GM21423 (cell line): ENCODE data around the gene HOXC10.

Experiments
- ATAC-seq: cut with Tn5 transposase; IDR thresholded peaks from one replicate; pipeline ENCODE4 v1.9.1; 2021; ENCODE audit warnings: mild to moderate bottlenecking, moderate library complexity; ENCODE audit not compliant: unreplicated experiment

HOXC10 gene

GRCh38 chr12:54000116-54001114 lies 15.5 kb downstream of the HOXC10 start, which contains the start of gene HOXC9:
HOXC9 (plus strand) TSS chr12:54000161; CDS start chr12:54000189, 28 bp downstream.
- no peak for ATAC-seq

- ATAC-seq = no peak
Measured at GRCh38 chr12:54001283-54002187, 16.6 kb downstream of the HOXC10 start.

GRCh38 chr12:54002278-54002914 lies 17.4 kb downstream of the HOXC10 start:
- ATAC-seq = no peak

GRCh38 chr12:54002915-54003389 lies 18.0 kb downstream of the HOXC10 start:
- ATAC-seq = no peak

- ATAC-seq = no peak
Measured at GRCh38 chr12:54003625-54004024, 18.7 kb downstream of the HOXC10 start.

GRCh38 chr12:54004063-54004840 lies 19.3 kb downstream of the HOXC10 start:
- ATAC-seq = no peak

GRCh38 chr12:54004841-54005530 lies 20.0 kb downstream of the HOXC10 start:
- no peak for ATAC-seq

- ATAC-seq = no peak
Measured at GRCh38 chr12:54005531-54005852, 20.5 kb downstream of the HOXC10 start.

GRCh38 chr12:54005853-54006558 lies 21.1 kb downstream of the HOXC10 start:
- ATAC-seq = peak; percentile 60

- no peak for ATAC-seq
Measured at GRCh38 chr12:54006559-54007220, 21.7 kb downstream of the HOXC10 start.

- ATAC-seq = no peak
Measured at GRCh38 chr12:54007538-54008259, 22.8 kb downstream of the HOXC10 start.

GRCh38 chr12:54008260-54008552 lies 23.3 kb downstream of the HOXC10 start:
- no peak for ATAC-seq

- no peak for ATAC-seq
Measured at GRCh38 chr12:54009171-54010052, 24.5 kb downstream of the HOXC10 start.

GRCh38 chr12:54010053-54010971 lies 25.4 kb downstream of the HOXC10 start:
- ATAC-seq = no peak

GRCh38 chr12:54010972-54011664 lies 26.2 kb downstream of the HOXC10 start:
- no peak for ATAC-seq
